Iris pigment epithelial cell (primary cell): ENCODE results near the gene TIGD6.
"Not testable (repeated sequence)": the region's sequence is repeated elsewhere in the genome, so short reads cannot be mapped to it uniquely, and the experiment has no call there.

Source experiments
- DNase-seq: peaks from one replicate; pipeline ENCODE4 v3.0.0-alpha.2; 2011; ENCODE audit warnings: low read depth

The TIGD6 gene

DNA sequence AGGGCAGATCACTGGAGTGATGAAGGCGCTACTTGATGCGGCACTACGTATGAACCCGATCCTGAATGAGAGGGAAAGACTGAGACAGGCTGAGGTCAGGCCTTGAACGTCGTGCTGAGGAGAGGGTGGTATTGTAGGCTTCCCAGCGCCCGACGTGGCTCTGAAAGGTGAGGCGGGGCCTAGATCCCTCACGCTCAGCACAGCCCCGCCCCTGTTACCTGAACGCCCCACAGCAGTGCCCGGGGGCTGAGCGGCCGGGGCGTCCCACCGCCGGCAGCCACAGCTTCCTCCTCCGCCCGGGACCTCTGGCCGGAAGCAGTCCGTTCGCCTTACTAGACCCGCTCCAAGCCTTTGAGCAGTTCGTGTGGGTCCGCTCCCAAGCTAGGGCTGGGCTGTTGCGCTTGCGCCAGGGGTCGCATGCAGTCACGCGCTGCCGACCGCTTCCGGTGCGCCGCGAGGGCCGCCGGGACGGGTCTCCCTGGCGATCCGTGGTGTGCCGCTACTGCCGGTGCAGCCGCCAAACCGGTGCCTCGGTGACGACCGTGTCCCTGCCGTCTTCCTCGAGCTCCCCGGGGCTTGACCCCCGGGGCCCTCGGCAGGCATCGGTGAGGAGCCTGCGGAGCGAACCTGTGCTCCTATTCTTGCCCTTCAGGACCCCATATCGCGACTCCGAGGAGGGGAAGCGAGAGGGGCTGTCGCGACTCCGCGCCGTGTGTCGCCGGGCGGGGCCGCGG lies at the start of gene TIGD6, which contains the start of gene HMGXB3:
Gene TIGD6, minus strand, starts transcription at position 399 of the 734 bp plus-strand sequence. CDS start 4,306 bp downstream, outside the sequence.
Gene HMGXB3, plus strand, starts transcription at position 484 of the 734 bp plus-strand sequence. CDS start 4,114 bp downstream, outside the sequence.
- peak; percentile 95 for DNase-seq

DNA sequence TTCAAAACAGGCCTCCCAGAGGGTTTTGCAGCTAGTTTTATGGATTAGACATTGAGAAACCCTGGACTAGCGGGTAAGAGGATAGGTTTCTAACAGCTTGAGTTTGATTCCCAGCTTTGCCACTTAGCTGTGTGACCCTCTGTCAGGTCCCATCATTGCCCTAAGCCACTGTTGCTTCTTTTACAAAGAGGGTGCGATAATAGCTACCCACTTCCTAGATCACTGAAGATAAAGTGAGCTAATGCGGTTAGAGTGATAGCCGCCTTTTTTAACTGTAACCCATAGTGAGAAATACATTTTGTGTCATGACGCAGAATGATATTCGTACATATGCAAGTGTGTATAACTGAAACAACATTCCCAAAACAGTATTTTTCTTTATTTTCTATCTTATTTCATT lies 45.6 kb upstream of the TIGD6 start:
- no peak for DNase-seq

DNA sequence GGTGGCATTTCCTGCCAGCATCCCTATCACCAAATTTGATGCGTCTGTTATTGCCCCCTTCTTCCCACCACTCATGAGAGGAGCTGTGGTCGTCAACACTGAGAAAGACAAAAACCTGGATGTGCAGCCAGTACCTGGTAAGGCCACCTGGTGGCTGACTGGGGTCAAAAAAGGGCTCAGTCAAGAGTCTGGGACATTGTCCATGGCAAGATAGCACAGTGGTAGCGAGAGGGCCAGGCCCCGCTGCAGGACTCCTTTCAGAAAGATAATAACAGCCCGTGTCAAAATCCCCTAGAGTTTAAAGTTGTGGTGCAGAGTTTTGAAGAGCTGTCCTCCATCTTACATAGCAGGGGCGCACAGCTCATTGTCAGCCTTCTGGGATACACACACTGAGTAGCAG lies 45.1 kb upstream of the TIGD6 start:
- no peak for DNase-seq

DNA sequence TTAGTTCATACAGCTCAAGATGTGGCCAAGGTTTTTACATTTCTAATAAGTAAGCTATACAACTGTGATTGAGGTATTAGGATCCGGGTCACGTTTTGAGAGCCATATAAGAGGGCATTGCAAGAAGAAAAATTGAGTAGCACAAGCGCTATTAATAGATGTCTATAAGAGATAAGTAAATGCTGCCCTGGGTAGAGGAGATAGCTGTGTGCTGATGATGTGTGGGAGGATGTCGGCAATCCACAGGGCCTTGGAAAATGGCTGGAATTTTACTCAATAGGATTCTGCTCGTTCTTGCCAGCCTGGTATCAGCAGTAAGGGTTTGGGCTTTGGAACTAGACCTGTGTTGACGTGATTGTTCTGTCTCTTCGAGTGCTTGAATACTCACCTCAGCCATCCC lies 44.3 kb upstream of the TIGD6 start:
- no peak for DNase-seq

DNA sequence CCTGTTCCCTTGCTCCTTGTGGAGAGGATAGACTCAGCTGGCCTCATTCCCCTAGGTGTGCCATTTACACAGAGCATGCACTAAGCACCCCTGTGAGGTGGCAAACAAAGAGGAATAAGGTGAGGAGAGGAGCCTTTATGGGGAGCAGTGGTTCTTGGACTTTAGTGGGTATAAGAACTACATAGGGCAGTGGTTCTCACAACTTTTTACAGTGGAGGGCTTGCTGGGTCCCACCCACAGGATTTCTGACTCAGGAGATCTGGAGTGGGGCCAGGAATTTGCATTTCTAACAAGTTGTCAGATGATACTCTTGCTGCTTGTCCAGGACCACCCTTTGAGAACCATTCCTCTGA lies 43.9 kb upstream of the TIGD6 start:
- DNase-seq = peak; percentile 86

DNA sequence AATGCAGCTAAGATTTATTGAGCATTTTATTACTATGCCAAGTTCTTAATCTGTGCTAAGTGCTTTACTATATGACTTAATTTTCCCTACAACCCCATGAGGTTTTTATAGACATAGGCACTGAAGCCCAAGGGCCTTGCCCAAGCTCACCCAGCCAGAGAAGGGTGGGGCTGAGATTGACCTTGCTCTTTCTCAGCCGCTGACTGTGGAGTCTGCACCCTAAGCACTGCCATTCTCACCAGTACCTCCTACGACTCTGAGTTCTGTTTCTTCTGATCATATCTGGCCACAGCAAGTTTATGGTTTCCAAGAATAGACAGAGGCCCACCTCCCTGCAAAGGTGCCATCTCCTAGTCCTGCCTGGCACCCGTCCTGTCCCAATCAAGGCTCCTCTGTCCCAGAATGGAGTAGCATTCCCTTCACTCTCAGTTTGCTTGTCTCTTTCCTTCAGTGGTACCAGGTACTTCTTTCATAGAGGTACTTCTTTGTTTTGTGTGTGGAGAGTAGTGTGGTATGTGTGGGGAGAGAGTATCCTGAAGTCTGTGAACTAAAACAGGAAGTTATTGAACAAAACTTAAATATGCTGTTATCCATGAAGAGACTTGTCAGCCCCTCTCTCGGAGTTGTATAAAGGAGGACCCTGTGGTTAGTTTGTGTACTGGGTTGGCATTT lies 43.3 kb upstream of the TIGD6 start:
- DNase-seq = no peak

DNA sequence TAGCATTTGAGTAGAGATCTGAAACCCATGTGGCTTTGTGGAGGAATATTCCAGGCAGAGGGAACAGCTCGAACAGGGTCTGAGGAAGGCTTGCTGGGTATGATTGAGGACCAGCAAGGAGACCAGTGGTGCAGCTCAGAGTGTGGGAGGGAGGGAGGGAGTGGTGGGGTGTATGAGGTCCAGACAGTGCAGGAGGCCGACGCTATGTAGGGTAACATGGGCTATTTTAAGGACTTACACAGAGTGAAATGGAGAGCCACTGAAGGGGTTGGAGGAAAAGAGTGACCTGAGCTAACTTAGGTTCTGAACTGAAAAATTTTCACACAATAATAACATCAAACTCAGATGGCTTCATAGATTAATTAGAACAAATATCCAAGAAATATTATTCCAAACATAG lies 42.0 kb upstream of the TIGD6 start:
- no peak for DNase-seq

DNA sequence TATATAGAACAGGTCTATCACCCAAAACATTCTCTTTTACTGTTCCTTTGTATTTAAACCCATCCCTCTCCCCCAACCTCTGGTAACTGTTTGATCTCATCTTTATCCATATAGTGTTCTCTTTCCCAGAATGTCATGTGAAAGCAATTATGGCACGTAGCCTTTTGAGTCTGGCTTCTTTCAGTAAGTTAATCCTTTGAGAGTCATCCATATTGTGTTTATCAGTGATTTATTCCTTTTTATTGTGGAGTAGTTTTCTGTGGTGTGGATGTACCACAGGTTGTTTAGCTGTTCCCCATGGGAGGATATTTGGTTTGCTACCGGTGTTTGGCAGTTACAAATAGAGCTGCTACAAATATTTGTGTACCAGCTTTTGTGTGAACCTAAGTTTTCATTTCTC lies 38.1 kb upstream of the TIGD6 start:
- no peak for DNase-seq

DNA sequence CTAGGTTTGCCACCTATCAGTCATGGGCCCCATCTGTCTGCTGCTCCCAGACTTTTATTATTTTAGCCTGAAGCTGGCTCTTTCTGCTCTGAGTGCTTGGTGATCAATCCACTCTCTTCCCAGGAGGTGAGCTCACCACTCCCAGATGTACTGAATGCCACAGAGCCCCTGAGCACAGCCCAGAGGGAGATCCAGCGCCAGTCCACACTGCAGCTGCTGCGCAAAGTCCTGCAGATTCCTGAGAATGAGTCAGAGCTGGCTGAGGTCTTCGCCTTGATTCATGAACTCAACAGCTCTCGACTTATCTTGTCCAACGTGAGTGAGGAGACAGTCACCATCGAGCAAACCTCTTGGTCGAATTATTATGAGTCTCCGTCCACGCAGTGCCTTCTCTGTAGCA lies 36.1 kb upstream of the TIGD6 start:
- peak; percentile 99 for DNase-seq

DNA sequence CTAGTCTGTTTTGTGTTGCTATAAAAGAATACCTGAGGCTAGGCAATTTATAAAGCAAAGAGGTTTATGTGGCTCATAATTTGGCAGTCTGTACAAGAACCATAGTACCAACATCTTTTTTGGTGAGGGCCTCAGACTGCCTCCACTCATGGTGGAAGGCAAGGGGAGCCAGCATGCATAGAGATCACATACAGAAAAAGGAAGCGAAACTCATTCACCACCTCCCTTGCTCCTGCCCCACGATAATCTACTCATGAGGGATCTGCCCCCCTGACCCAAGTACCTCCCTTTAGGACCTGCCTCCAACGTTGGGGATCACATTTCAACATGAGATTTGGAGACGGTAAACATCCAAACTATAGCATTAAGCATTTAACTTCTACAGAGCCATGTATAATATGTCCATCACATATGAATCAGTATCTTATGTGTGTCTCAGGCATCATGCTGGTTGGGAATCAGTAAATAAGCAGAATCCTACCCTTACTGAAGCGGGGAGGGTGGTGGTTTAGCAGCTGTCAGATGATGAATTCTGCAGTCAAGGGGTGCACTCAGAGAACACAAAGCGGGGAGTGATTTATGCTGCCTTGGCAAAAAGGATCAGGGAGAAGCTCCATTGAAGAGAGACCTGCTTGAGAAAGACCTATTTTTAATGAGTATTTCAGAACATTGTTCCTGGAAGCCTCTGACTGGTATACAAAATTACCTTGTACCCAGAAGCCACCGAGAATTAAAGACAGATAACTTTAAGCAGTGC lies 34.9 kb upstream of the TIGD6 start:
- DNase-seq = no peak

DNA sequence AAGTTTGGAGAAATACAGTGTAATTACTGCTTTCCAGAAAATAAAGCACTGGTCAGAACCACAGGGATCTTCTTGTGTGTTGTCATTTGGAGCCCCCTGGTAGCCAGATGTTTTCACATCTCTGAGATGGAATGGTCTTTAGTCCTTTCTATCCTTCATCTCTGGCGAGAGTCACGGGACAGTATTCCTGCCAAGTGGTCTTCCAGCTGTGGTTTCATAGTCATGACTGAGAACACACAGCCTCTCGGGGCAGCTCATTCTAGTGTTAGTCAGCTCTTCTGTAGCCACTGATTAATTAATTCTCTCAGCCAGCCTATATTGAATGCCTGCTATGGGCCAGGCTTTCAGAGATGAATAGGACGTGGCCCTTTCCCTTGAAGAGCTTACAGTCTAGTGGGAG lies 34.2 kb upstream of the TIGD6 start:
- DNase-seq = peak; percentile 73

DNA sequence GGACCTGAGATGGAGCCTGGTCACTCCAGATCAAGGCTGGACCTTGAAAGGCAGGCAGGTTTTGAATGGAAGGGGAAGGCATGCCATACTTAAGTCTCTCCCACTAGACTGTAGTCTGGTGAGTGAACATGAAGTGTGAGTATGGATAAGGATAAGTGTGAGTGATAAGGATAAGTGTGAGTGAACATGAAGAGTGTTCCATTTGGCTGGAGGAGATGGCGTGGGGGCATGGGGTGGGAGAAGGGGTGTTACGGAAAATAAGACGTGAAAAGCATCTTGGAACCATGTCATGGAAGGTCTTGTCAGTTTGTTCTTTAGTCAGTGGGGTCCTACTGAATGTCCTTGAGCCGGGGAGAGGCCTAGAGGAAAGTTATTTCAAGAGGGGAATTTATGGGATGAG lies 32.9 kb upstream of the TIGD6 start:
- no peak for DNase-seq

DNA sequence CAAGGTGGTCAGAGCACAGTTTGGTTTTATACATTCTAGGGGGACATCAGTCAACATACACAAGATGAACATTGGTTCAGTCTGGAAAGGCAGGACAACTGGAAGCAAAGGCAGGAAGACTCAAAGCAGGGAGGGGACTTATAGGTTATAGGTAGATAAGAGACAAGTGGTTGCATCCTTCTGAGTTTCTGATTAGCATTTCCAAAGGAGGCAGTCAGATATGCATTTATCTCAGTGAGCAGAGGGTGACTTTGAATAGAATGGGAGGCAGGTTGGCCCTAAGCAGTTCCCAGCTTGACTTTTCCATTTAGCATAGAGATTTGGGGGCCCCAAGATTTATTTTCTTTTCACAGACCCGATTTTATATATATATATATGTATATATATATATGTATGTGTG lies 27.6 kb upstream of the TIGD6 start:
- DNase-seq = not testable (repeated sequence)

DNA sequence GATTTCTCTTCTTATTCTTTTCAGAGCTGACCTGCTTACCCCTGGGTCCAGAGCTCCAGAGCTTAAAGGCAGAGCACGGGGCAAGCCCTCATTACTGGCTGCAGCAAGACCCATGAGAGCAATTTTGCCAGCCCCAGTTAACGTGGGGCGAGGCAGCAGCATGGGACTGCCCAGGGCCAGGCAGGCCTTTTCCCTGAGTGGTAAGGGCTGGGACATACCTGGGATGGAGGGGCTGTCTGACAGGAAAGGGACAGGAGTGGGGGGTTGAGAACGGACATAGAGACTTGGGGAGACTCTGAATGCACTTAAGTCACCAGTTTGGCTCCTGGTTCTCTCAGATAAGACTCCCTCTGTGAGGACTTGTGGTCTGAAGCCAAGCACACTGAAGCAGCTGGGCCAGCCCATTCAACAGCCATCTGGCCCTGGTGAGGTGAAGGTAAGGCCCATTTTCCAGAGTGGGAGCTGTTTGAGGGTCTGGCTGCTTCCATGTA lies 26.3 kb upstream of the TIGD6 start:
- no peak for DNase-seq

DNA sequence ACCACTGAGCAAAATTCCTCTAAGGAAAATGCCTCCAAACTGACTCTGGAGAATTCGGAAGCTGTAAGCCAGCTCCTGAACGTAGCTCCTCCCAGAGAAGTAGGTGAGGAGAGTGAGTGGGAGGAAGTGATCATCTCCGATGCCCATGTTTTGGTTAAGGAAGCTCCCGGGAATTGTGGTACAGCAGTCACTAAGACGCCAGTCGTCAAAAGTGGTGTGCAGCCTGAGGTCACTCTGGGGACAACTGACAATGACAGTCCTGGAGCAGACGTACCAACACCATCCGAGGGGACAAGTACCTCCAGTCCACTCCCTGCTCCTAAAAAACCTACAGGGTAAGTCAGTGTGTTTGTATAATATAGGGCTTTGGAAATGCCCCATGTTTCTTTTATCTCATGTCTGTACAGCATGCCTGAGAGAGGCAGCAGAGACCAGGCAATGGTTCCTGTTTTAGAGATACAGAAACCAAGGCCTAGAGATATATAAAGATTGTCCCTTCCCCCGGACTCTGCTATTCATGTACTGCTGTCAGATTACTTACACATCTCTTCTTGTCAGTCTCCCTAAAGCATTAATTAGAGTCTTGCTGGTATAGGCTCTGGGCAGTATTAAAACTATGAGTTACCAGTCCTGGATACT lies 24.0 kb upstream of the TIGD6 start:
- DNase-seq = no peak

DNA sequence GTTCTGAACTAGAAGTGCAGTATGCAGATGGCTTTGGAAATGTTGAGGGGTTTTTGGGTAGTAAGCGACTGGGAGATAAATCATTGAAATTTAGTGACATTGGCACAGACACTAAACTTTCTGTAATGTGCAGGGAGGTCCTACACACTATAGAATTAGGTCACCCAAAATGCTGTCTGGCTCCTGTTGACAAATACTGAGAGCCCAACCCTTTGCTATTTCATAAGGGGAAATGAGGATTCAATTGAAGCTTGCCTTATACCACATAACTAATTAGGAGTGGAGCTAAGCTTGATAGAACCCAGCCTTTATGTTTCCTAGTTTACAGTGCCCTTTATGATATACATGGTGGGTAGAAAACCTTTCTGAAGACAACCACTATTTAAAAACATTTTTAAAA lies 22.7 kb upstream of the TIGD6 start:
- no peak for DNase-seq

DNA sequence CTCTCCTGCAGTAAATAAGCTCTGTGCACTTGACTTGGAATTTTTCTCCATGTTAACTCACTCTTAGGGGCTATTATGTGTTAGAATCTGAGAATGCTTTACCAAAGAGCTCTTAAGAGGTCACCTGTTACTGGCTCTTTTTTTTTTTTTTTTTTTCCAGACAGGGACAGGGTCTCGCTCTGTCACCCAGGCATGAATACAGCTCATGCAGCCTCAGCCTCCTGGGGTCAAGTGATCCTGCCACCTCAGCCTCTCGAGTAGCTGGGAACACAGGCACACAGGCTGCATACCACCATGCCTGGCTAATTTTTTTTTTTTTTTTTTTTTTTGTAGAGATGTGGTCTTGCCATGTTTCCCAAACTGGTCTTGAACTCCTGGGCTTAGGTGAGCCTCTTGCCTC lies 22.2 kb upstream of the TIGD6 start:
- DNase-seq = no peak

DNA sequence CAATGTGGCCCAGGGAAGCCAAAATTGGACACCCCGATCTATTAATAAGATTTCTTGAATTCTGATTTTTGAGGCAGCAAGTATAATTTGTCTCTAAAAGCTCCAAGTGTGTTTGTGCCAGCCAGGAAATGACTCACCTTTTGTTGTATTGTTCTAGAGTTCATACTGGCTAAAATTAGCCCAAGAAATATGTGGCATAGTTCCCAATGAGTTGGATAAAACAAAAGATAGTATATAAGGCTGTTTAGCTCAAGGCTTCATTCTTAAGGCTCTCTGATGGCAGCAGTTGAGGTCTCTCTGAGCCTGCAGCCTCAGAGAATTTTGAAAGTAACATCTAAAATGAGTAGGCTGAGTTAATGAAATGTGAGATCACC lies 21.7 kb upstream of the TIGD6 start:
- DNase-seq = peak; percentile 84

DNA sequence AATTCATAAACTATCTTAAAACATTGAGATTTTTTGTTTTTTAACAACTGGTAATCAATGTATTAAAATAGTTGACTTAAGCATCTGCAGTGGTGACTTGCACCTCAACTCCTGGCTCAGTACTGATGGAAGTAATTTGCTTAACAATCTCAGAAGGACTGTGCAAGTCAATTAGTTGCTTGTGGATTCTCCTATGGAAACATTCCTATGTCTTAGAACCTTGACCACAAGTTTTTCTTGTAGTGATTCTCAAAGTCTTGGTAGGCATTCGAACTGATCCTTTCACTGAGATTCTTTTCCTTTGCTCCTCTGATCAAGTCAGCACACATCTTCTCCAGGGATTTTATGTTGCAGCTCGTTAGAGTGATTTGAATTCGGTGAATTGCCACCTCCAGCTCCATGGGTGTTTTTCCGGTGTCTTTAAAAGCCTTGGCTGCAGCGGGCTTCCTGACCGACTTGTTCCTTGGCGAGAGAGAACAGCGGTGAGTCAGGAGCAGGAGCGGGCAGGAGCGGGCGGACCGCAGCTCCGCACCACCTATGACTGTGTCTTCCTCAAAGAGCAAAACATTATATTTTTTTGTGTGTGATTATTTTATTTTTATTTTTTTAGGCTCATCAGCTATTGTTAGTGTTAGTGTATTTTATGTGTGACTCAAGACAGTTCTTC lies 21.2 kb upstream of the TIGD6 start:
- peak; percentile 60 for DNase-seq

DNA sequence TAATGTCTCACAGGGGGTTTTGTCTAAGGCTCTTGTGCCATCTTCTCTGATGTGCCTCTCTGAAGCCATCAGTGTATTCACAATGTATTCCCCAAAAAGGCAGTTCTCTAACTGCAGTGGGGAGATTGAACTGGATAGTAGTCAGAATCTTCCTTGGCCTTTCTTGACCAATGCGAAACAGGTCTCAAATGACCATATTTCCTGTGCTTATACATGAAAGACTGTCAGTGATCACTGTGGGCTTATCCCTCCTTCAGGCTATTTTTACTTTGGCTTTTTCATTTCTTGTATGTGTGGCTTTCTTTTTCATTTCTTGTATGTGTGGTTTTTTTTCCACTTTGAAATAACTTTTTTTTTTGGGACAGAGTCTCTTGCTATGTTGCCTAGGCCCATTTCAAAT lies 19.8 kb upstream of the TIGD6 start:
- DNase-seq = no peak

DNA sequence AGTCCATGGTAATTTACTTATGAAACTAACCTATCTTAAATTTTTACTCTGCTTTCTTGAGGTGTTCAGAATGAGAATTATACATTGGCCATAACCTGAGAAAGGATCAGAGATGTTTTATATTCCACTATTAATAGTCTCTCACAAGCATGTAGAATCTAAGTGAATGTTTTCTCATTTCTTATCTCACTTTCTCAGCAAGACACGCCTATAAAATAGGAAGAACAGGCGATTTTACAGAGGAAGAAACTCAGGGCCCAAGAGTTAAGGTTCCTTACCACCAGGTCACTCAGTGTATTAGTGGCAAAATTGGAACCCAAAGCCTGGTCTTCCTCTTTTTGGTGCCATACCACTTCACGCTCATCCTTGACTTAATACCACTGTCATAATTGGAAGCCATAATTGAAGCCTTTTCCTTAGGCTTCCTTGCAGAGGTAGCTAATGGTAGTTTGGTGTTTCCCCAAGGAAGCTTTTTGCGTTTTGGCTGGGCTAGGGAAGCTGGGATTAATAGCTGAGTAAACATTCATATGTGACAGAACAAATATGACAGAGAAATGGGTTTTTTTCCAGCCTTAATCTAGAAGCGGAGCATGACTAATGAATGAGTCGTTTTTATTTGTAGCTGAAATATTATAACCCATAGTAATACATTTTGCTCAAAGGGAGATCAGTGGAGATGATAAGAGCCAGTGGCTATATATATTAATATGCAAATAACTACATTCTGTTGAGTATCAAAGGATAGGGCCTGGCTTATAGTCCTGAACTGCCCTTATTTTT lies 17.0 kb upstream of the TIGD6 start:
- DNase-seq = peak; percentile 75
